GM20431 (cell line): ENCODE measurements around the gene HIRA.

ENCODE experiments used
- in situ Hi-C: fragments of 300-500 bp; cut with MseI, MboI; formaldehyde crosslinking; loops from one replicate; pipeline ENCODE4 v1.15.0; 2020; ENCODE audit warnings: low sequenced_read_pairs; ENCODE audit not compliant: unreplicated experiment

The HIRA gene

DNA sequence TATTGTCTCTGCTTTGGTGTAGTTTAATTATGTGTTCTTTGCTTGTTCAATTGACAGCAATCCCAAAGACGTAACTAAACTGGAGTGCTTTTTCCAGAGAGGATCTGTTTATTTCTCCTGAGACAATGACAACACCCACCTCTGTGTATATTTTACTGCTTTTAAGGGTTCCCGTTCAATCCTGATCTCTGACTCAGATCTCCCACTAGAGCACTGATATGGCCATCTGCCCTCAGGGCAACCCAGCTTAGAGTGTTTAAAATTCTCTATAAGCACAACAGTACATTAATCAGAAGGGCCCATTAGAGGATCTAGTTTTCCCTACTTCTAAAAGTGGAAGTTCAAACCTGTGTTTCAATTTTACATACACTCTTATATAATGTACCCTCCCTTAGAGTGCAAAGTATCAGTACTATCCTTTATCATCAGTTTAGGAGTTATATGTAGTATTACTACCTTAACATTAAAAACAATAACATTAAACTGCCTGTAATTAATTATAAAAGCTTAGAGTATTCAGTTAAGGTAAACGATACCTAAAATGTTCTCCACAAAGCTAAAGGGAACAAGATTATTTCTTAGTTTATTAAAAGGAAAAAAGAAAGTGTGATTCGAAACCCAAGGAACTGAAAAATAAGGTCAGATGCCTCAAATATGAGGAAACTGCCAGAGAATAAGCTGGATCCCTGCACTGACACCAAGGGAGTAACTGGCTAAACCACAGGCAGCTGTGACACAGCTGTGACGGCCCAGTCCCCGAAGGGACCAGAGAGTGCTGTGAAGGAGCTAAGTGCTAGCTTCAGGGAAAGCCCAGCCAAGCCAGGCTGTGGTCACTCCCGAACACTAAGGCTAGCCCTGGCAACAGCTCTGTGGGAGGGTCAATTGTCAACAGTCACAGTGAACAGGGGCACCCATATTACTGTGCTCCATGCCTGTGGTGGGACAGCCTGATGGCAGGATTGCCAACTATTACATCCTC lies 32.2 kb upstream of the HIRA start:
- in situ Hi-C loops: no loop called here

- in situ Hi-C loops: no loop called here
Observed at GRCh38 chr22:19463008-19463407, 31.5 kb upstream of the HIRA start.

DNA sequence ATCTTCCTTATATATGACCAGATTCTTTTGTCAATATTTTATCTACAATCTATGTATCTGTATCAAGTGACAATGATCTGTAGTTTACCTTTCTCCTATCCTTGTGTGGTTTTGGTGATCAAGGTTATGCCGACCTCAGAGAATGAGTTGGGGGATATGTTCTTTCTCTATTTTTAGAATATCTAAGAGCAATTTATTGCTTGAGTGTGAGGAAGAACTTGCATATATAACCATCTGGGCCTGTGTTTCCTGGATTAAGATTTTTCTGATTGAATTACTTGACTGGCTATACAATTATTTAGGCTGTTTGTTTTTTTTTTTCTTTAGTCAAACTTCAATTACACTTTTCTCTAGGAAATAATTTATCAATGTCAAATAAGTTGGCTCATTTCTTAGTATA lies 30.0 kb upstream of the HIRA start:
- in situ Hi-C loops: no loop called here

DNA sequence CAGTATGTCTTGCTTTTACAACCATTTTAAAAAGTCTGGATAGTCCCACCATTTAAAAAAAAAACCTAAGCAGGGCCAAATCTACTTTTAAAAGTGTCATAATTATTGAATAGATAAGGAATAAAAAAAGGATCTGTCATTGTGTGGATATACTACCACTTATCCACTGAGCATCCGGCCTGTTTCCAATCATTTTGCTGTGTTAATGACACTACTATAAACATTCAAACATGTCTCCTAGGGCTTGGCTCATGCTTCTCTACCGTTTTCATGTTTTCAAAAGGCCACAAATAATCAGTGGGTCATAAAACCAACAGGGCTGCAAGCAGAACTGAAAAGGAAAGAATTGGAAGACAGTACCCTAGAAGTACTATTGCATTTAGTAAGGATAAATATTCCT lies 28.5 kb upstream of the HIRA start:
- in situ Hi-C loops: no loop called here

DNA sequence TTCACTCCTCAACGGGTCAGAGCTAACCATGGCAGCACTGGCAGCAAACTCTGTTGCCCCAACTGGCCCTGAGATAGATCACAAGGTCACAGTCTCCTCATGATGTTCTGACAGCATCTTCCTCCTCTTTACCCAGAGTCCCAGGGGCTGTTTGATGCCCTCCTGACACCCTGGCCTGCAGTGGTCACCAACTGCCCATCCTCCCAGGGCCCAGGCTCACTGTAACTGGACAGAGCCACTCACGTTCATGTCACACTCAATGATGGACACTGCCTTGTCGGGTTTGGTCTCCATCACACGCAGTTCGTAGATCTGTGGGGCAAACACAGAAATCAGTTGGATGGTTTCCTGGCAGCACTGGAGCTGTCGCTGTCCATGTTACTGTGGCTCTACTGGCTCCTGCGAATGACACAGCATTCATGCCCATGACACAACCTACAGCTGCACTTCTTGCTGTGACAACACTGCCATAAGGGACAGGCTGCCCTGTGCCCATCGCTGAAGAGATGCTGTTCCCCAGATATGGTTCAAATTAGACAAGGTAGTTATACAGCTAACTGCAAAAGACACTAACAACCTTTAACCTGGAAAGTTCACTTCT lies 26.4 kb upstream of the HIRA start:
- in situ Hi-C loops: no loop called here

GRCh38 chr22:19456541-19456940 lies 25.0 kb upstream of the HIRA start:
- in situ Hi-C loops: no loop called here

DNA sequence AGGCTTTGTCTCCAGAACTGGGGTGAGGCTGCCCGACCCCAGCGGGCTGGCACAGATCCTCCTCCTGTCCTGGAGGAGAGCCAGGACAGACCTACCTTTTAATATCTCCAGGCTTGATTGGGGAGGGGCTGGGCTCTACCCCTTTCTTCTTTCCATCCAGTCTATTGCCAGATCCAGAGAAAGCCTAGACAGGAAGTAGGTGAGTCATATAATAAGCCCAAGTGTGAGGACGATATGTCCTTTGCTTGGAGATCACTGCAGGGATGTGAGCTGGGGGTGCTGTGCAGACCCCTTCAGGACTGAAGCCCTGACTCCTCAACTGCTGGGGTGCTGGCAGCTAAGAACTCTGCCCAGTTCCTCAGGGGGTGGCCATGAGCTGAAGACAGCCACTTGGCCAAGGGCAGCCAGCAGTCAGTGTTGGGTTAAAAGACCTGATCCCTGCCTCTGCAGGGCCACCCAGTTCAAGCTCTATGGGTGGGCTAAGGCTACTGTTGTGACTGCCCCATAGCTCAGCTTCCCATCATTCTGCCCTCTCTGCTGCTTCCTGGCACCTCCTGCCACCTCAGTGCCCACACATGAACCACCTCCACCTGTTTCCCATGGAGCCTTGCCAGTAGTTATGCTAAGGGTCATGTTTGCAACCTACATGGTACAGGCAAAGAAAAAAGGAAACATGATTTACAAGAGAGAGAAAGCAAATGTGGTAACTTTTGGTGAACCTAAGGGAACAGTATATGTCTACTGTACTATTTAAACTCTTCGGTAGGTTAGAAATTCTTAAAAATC lies 24.2 kb upstream of the HIRA start:
- in situ Hi-C loops: no loop called here

GRCh38 chr22:19455033-19455432 lies 23.5 kb upstream of the HIRA start:
- in situ Hi-C loops: no loop called here

DNA sequence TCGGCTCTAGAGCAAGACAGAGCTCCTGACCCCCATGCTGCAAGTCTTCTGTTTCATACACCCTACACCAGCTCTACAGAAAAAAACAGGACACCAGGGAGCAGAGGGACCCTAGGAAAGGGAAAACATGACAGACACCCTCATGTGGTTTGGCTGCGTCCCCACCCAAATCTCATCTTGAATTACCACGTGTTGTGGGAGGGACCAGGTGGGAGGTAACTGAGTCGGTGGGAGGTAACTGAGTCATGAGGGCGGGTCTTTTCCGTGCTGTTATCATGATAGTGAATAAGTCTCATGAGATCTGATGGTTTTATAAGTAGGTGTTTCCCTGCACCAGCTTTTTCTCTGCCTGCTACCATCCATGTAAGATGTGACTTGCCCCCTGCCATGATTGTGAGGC lies 22.6 kb upstream of the HIRA start:
- in situ Hi-C loops: no loop called here

DNA sequence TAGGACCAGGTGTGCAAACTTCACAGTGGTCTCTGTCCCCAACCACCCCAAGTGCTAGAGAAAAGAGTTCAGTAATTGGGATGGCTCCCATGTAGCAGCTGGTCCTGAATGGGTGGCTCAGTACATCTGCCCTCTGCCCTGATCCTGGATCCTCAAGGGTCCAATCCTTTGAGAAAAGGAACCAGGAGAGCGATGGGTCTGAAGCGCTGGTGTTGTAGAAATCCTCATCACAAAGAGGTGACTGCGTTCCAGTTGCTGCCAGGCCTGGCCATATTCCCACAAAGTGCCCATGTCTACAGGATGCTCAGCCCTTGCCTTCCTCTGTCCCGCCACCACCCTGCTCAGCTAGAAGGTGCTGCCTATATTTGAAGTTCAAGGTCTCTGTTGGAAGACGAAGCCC lies 22.2 kb upstream of the HIRA start:
- in situ Hi-C loops: no loop called here

DNA sequence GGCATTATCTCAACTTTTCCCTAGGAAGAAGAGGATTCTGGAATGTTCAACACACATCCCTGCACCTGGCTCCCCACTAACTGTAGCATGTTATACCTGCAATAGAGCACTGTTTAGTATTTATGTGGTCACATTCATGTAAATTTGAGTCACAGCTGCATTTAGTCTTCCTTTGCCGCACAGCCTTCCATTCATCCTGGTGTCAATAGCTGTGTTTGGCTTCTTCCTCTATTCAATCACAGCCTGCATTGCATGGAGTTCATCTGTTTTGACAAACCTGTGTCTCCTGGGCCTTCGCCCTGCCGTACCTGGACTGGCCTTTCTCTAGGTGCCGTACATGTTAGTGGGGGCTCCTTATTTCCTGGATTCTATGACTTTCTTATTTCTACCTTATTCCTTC lies 20.0 kb upstream of the HIRA start:
- in situ Hi-C loops: no loop called here

DNA sequence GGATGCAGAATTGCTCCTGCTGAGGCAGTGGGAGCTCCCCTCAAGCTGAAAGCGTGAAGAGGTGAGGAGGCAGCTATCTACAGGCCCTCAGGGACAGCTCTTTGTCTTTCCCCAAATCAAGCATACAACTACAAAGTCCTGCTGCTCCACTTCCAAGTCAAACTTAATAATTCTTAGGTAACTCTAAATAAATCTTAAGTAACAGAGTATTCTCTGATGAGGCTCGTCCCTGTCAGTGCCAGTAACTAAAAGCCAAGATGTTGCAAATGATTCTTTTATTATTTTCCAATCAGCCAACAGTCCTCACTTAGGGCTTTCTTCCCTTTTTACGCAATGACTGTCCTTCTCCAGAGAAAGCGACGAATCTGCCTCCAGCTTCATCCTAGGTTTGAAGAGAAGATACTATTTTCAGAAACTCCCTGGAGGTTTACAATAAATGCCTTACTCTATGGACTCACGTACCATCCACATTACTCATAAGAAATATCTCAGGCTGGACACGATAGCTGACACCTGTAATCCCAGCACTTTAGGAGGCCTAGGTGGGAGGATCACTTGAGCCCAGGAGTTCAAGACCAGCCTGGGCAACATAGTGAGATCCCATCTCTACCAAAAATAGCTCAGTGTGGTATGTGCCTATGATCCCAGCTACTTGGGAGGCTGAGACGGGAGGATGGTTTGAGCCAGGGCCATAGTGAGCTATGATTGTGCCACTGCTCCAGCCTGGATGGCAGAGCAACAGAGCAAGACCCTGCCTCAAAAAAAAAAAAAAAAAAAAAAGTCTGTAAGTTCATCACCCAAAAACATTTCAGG lies 19.0 kb upstream of the HIRA start:
- in situ Hi-C loops: no loop called here

DNA sequence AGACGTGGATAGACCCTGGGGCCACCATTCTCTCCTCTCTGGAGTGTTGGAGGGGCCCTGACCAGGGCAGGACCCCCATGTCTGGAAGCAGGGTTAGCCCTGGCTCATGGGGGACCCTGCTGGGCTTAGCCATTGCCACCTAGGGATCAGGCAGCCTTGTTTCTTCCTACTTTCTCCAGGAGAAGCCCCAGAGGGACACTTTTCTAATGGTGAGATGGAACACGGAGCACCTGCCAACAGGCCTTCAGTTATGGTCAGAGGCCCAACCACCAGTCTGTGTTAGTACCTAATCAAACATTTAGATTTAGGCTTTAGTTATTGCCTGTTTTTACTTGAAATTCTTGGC lies 17.9 kb upstream of the HIRA start:
- in situ Hi-C loops: no loop called here

DNA sequence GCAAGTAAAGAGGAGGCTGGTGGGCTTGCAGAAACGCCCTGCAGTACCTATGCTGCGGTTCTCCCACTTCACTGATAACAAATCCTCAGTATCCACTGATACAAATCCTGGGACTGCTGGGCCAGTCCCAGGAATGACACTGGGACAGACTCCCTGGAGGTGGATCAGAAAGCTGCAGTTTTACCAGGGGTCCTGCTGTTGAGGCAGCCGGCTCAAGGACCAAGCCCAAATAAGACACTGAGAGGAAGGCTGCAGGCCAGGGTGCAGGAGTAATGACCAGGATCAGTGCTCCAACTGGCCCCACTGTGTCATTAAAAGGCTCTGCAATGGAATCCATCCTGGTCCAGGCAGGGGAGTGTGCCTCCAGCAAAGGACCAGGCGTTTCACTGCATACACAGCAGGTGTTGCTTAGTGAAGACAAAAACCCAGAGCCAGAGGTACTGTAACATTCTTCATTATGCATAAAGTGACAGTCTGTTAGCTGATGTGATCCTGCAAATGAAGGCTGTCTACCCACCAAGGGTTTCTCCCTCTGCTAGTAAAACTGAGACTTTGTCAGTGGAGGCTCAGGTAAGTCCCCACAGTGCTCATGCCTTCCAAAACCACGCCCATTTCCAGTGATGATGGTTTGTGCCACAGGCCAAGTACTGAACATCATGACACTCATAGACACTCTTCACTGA lies 17.3 kb upstream of the HIRA start:
- in situ Hi-C loops: no loop called here

DNA sequence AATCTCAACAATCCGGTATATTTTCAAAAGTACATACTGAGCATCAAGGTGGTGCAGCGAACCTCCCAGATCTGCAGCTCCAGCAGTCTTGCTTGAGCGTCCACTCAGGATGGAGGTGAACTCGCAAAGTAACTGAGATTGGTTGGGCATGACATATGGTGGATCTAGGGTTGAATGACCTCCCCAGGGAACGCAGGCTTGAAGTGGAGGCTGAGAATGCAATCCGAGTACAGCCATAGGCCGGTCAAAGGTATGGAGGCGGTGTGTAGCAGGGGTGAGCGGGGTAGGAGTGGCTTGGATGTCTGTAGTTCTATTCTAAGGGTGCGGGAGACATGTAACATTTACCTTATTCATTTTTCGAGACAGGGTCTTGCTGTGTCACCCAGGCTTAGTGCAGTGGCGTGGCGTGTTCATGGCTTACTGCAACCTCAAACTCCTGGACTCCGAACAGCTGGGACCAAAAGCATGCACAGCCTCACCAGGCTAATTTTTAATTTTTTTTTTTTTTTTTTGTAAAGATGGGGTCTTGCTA lies 16.6 kb upstream of the HIRA start:
- in situ Hi-C loops: no loop called here

- in situ Hi-C loops: no loop called here
Observed at GRCh38 chr22:19447330-19448075, 16.0 kb upstream of the HIRA start, which contains the start of gene C22orf39. C22orf39 (minus strand) TSS chr22:19447711; CDS start chr22:19447688, 23 bp downstream.

GRCh38 chr22:19446603-19447329 lies 15.2 kb upstream of the HIRA start:
- in situ Hi-C loops: no loop called here
